Esophagus squamous epithelium (tissue), 4 donors: ENCODE data around the gene VEPH1.

Source experiments
- CTCF ChIP-seq, 6 experiments: fragments of 450-650 bp in 4 of 6; fragments of 200-600 bp in 2 of 6; sonication (generic) in 2 of 6; IDR thresholded peaks; one replicate each; pipeline ENCODE4 v1.5.1; 2016 to 2019; ENCODE audit warnings: antibody characterized with exemption in 6 of 6, mild to moderate bottlenecking in 4 of 6, moderate library complexity in 4 of 6
- POLR2A ChIP-seq, 4 donors: fragments of 450-650 bp; IDR thresholded peaks; one replicate each; pipeline ENCODE4 v1.6.1; 2017; ENCODE audit warnings: antibody characterized with exemption in 4 of 4, mild to moderate bottlenecking in 4 of 4, moderate library complexity in 3 of 4

- TF ChIP-seq CTCF (IDR thresholded peaks at IDR 0.05) (no peak), POLR2A (IDR thresholded peaks at IDR 0.05) (no peak)
Observed at GRCh38 chr3:157394411-157394810, 108.8 kb downstream of the VEPH1 start.
